ENCODE results near the gene NUDT16L1. TPM values are rescaled to one million over a fixed set of nuclear protein-coding genes. Genes with fewer than 3 reads are reported as not detected.
A peak's percentile ranks its signal among the peaks of the same experiment; 100 is the strongest.

Gene NUDT16L1
- total RNA-seq, 2 donors from 2014 or later = 18.7 to 25.4 TPM

- TF ChIP-seq CTCF (IDR thresholded peaks at IDR 0.05) (no peak), POLR2A (IDR thresholded peaks at IDR 0.05) (no peak)
- no peak overlapping the region for H3K27ac ChIP-seq
- no peaks in the 10 kb centered on the region for H3K9me3 ChIP-seq
- no peak for DNase-seq
- no peaks in the 10 kb centered on the region for H3K27me3 ChIP-seq
- no peak for ATAC-seq
- H3K4me3 ChIP-seq = no peak overlapping the region
- peaks cover 36% of the 10 kb centered on the region for H3K4me1 ChIP-seq
- peaks cover 0 to 6% of the 10 kb centered on the region in 2 donors for H3K36me3 ChIP-seq (replicated peaks in 1 of 2; ENCODE audit: insufficient read depth in 1 of 2, low read depth in 2 of 2)
- intact Hi-C loops (cut with DNase I) = no loop called here
- 88 to 93% methylated on average over 15 to 24 of the region's 25 CpGs for WGBS, 2 donors
Measured at GRCh38 chr16:4656695-4657686, 36.4 kb upstream of the NUDT16L1 start.

- TF ChIP-seq POLR2A (IDR thresholded peaks at IDR 0.05) (no peak), CTCF (IDR thresholded peaks at IDR 0.05) (no peak)
- Histone ChIP-seq H3K36me3 (replicated peaks in 1 of 2; ENCODE audit: insufficient read depth in 1 of 2, low read depth in 2 of 2) (peaks cover 0 to 6% of the 10 kb centered on the region in 2 donors), H3K9me3 (no peaks in the 10 kb centered on the region), H3K4me3 (no peak overlapping the region), H3K4me1 (peaks cover 25% of the 10 kb centered on the region), H3K27me3 (no peaks in the 10 kb centered on the region), H3K27ac (no peak overlapping the region)
- DNase-seq = no peak
- intact Hi-C loops (cut with DNase I) = no loop called here
- 90 to 93% methylated on average over 19 to 28 of the region's 29 CpGs for WGBS, 2 donors
- ATAC-seq = no peak
Measured at GRCh38 chr16:4659363-4660353, 33.7 kb upstream of the NUDT16L1 start.

GRCh38 chr16:4660454-4661007, 32.8 kb upstream of the NUDT16L1 start:
- DNase-seq (peak; percentile 44 to 66 (median 64)), ATAC-seq (no peak)
- Histone ChIP-seq H3K36me3 (replicated peaks in 1 of 2; ENCODE audit: insufficient read depth in 1 of 2, low read depth in 2 of 2) (peaks cover 0 to 6% of the 10 kb centered on the region in 2 donors), H3K27me3 (no peaks in the 10 kb centered on the region), H3K4me3 (no peak overlapping the region), H3K9me3 (no peaks in the 10 kb centered on the region), H3K4me1 (peaks cover 16% of the 10 kb centered on the region), H3K27ac (peak overlapping the region in 1 of 4 donors; percentile 22)
- TF ChIP-seq POLR2A (IDR thresholded peaks at IDR 0.05) = no peak
- no peak for TF ChIP-seq CTCF (IDR thresholded peaks at IDR 0.05)
- WGBS, 2 donors = 70% methylated on average over 3 to 18 of the region's 18 CpGs
- intact Hi-C loops (cut with DNase I) = no loop called here

GRCh38 chr16:4661661-4662060, 31.7 kb upstream of the NUDT16L1 start:
- no peak for TF ChIP-seq CTCF (IDR thresholded peaks at IDR 0.05)
- no peak for TF ChIP-seq POLR2A (IDR thresholded peaks at IDR 0.05)
- no peak for ATAC-seq
- intact Hi-C loops (cut with DNase I) = no loop called here
- Histone ChIP-seq H3K4me1 (peaks cover 16% of the 10 kb centered on the region), H3K27me3 (no peaks in the 10 kb centered on the region), H3K9me3 (no peaks in the 10 kb centered on the region), H3K4me3 (no peak overlapping the region), H3K36me3 (replicated peaks in 1 of 2; ENCODE audit: insufficient read depth in 1 of 2, low read depth in 2 of 2) (peaks cover 0 to 5% of the 10 kb centered on the region in 2 donors), H3K27ac (no peak overlapping the region)
- no peak for DNase-seq
- WGBS, 2 donors = 61 to 95% methylated on average over 3 to 11 of the region's 11 CpGs
